Bronchial epithelial cell (primary cell): ENCODE data around the gene ARL5C. TPM values are rescaled to one million over a fixed set of nuclear protein-coding genes. Genes with fewer than 3 reads are reported as not detected.

ENCODE experiments used
- DNase-seq: peaks from one replicate; pipeline ENCODE4 v3.0.0-alpha.2; 2010; ENCODE audit warnings: low read depth
- FAIRE-seq: peaks from 2 replicates; lab custom pipeline; 2011; peaks lifted over from hg19 to GRCh38; lab: Jason Lieb, UNC
- H3K27me3 ChIP-seq: 2 replicates; pipeline ENCODE4 v1.5.1; 2011; ENCODE audit warnings: low read length; ENCODE audit not compliant: control insufficient read depth, insufficient read depth
- H3K36me3 ChIP-seq: 2 replicates; pipeline ENCODE4 v1.5.1; 2011; ENCODE audit warnings: low read length; ENCODE audit not compliant: control insufficient read depth, insufficient read depth
- H3K4me3 ChIP-seq: 2 replicates; pipeline ENCODE4 v1.5.1; 2011; ENCODE audit warnings: mild to moderate bottlenecking, low read depth, low read length, control low read depth
- CTCF ChIP-seq: IDR thresholded peaks from 2 replicates; pipeline ENCODE4 v1.5.1; 2011; ENCODE audit warnings: mild to moderate bottlenecking, moderate library complexity, low read length, control low read depth, inconsistent platforms; ENCODE audit not compliant: insufficient read depth, severe bottlenecking
- total RNA-seq: library from RNA; depleted of rRNA; stranded (reverse); fragments of >200 nt; gene quantifications from 2 replicates; pipeline ENCODE4 v1.2.1, GENCODE V29; 2014

The ARL5C gene
- total RNA-seq, 1 donor from 2014 or later, result not detected

GRCh38 chr17:39174920-39175694 lies 9.1 kb upstream of the ARL5C start:
- FAIRE-seq (no peak), DNase-seq (peak; percentile 25)
- no peaks in the 10 kb centered on the region for H3K27me3 ChIP-seq
- H3K4me3 ChIP-seq, result no peak overlapping the region
- peaks cover 9% of the 10 kb centered on the region for H3K36me3 ChIP-seq
- peak; percentile 93 for TF ChIP-seq CTCF

- Histone ChIP-seq H3K27me3 (no peaks in the 10 kb centered on the region), H3K4me3 (no peak overlapping the region), H3K36me3 (peaks cover 9% of the 10 kb centered on the region)
- TF ChIP-seq CTCF, result no peak
- DNase-seq (no peak), FAIRE-seq (no peak)
These were observed 7.7 kb upstream of the ARL5C start for GRCh38 chr17:39173526-39174274.

GRCh38 chr17:39173080-39173479 lies 7.1 kb upstream of the ARL5C start:
- Histone ChIP-seq H3K4me3 (no peak overlapping the region), H3K27me3 (no peaks in the 10 kb centered on the region), H3K36me3 (peaks cover 9% of the 10 kb centered on the region)
- peak; percentile 58 for FAIRE-seq
- DNase-seq, result no peak
- TF ChIP-seq CTCF, result no peak

- H3K36me3 ChIP-seq, result no peaks in the 10 kb centered on the region
- DNase-seq, result no peak
- peak; percentile 82 for FAIRE-seq
- H3K27me3 ChIP-seq, result no peaks in the 10 kb centered on the region
- no peak overlapping the region for H3K4me3 ChIP-seq
- TF ChIP-seq CTCF, result no peak
These were observed 6.0 kb upstream of the ARL5C start for GRCh38 chr17:39171933-39172332.

- TF ChIP-seq CTCF, result no peak
- FAIRE-seq, result no peak
- H3K4me3 ChIP-seq, result no peak overlapping the region
- no peaks in the 10 kb centered on the region for H3K36me3 ChIP-seq
- no peak for DNase-seq
- H3K27me3 ChIP-seq, result no peaks in the 10 kb centered on the region
These were observed 4.6 kb upstream of the ARL5C start for GRCh38 chr17:39170558-39170957.
